Measurements from ENCODE around the gene IRF6. TPM values are rescaled to one million over a fixed set of nuclear protein-coding genes. Genes with fewer than 3 reads are reported as not detected.

Gene IRF6
- total and polyA plus RNA-seq, 2 of the 8 experiments (the other 6 are each of a cell fraction or from before 2014, with no cell fraction given), result 9.6 to 13.4 TPM

- Histone ChIP-seq H3K4me3 (ENCODE audit: extremely low read depth in 1 of 4, insufficient read depth in 2 of 4, low read depth in 3 of 4, low read length in 4 of 4) (no peak overlapping the region), H3K9ac (replicated peaks in 1 of 4; ENCODE audit: extremely low read depth in 1 of 4, low read depth in 3 of 4, low read length in 3 of 4) (no peak overlapping the region), H2BK120ac (replicated peaks; ENCODE audit: low read depth, low read length) (no peak overlapping the region), H3K56ac (replicated peaks; ENCODE audit: insufficient read length, low read depth, low read length) (no peak overlapping the region), H4K5ac (ENCODE audit: insufficient read length, low read depth, low read length) (no peak overlapping the region), H2AK5ac (ENCODE audit: low read depth, low read length) (no peak overlapping the region), H3K4ac (replicated peaks; ENCODE audit: insufficient read length, low read depth, low read length) (no peak overlapping the region), H3K79me2 (ENCODE audit: control insufficient read depth in 1 of 2, insufficient read depth in 2 of 2, low read length in 2 of 2) (peaks cover 0 to 7% of the 10 kb centered on the region in 2 experiments; a peak in 1 of 4 replicates), H3K9me3 (ENCODE audit: insufficient read depth in 2 of 2, low read depth in 1 of 2, low read length in 1 of 2) (no peaks in the 10 kb centered on the region), H4K8ac (ENCODE audit: extremely low read depth, insufficient read depth, low read length) (no peak overlapping the region), H3K79me1 (ENCODE audit: low read depth, low read length) (no peaks in the 10 kb centered on the region; the same call in none of the 2 replicates), H3K27ac (ENCODE audit: low read depth, low read length) (no peak overlapping the region), H4K20me1 (replicated peaks in 1 of 2; ENCODE audit: control insufficient read depth in 1 of 2, insufficient read depth in 2 of 2, low read length in 2 of 2) (peaks cover 0 to 7% of the 10 kb centered on the region in 2 experiments), H2BK15ac (ENCODE audit: low read length) (no peak overlapping the region), H3K23ac (ENCODE audit: insufficient read length) (no peak overlapping the region), H2BK12ac (ENCODE audit: low read depth, low read length) (no peak overlapping the region), H4K91ac (replicated peaks; ENCODE audit: insufficient read length, low read length) (no peak overlapping the region), H3K14ac (ENCODE audit: insufficient read length) (no peak overlapping the region), H3K36me3 (ENCODE audit: control insufficient read depth in 2 of 4, insufficient read depth in 4 of 4, low read length in 3 of 4) (no peaks in the 10 kb centered on the region; a peak in 1 of 8 replicates), H2BK5ac (ENCODE audit: low read depth, low read length) (no peak overlapping the region), H3K18ac (ENCODE audit: extremely low read depth, low read length) (no peak overlapping the region), H3K4me2 (ENCODE audit: insufficient read depth in 1 of 2, low read depth in 2 of 2, low read length in 2 of 2) (no peak overlapping the region), H3K27me3 (replicated peaks in 1 of 4; ENCODE audit: control insufficient read depth in 3 of 4, extremely low read depth in 1 of 4, insufficient read depth in 3 of 4, low read length in 3 of 4) (no peaks in the 10 kb centered on the region), H3K4me1 (replicated peaks in 1 of 4; ENCODE audit: control insufficient read depth in 3 of 4, insufficient read depth in 4 of 4, low read length in 3 of 4) (peaks cover 0 to 7% (median 0%) of the 10 kb centered on the region in 4 experiments; a peak in 4 of 7 replicates), H3K23me2 (ENCODE audit: low read depth, low read length) (peaks cover 12% of the 10 kb centered on the region; the same call in 1 of the 2 replicates), H2BK20ac (ENCODE audit: low read length) (no peak overlapping the region), H2AFZ (ENCODE audit: low read length) (no peak overlapping the region)
- 95% methylated on average over 1 of the region's 1 CpG; no CpG with 5 or more reads in 1 of the 2 experiments for WGBS, 2 experiments (ENCODE audit: extremely low coverage in 1 of 2, insufficient coverage in 1 of 2, insufficient read length in 1 of 2, insufficient replicate concordance in 2 of 2, low coverage in 1 of 2, low lambda C conversion rate in 2 of 2, missing lambda C conversion rate in 1 of 2)
- FAIRE-seq, result no peak
- no peak for DNase-seq (ENCODE audit: low read depth in 1 of 2, low spot score in 2 of 2)
- CTCF ChIA-PET (ENCODE audit: partially characterized antibody), result no interaction called here
- POLR2A ChIA-PET (ENCODE audit: partially characterized antibody), result no interaction called here
- no peak for TF ChIP-seq RXRA (IDR thresholded peaks at IDR 0.05; ENCODE audit: insufficient read depth, low read depth, low read length)
- no peak for TF ChIP-seq CTCF (IDR thresholded peaks at IDR 0.05; ENCODE audit: control extremely low read depth in 1 of 3, insufficient read depth in 1 of 3, low read depth in 1 of 3, low read length in 3 of 3)
- no peak for TF ChIP-seq KDM1A (IDR thresholded peaks at IDR 0.05; ENCODE audit: borderline replicate concordance, low read length)
- TF ChIP-seq CBX5 (IDR thresholded peaks at IDR 0.05; ENCODE audit: low read depth, low read length), result no peak
- no peak for TF ChIP-seq EGR1 (IDR thresholded peaks at IDR 0.05; ENCODE audit: borderline replicate concordance, low read depth, low read length)
- no peak for TF ChIP-seq TAF1 (IDR thresholded peaks at IDR 0.05; ENCODE audit: low read depth, low read length)
- no peak for TF ChIP-seq TBP (IDR thresholded peaks at IDR 0.05; ENCODE audit: low read depth, low read length)
Measured at GRCh38 chr1:209803568-209803967, 2.4 kb downstream of the IRF6 start.

Measured in H1 (cell line).